Fibroblast of the conjunctiva (primary cell): Measurements from ENCODE around the gene ROR2.

ENCODE experiments used
- DNase-seq: peaks from one replicate; pipeline ENCODE4 v3.0.0-alpha.2; 2010; ENCODE audit warnings: low read depth

ROR2 gene

DNA sequence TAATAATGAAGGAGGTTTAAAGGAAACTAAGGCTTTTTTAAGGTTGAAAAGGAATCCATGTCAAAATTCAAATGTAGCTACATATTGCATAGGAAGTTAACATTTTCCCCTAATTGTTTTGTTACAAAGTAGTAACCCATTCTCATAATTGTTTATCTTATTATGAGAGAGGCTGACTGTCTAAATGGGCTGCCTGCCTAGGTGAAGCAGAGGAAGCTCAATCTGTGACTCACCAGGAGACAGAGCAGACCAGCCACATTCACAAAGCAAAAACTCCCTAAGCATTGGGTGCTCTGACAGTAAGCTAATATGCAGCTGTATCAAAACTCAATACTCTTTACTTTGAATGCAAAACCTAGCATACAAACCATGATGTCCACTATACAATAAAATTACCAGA is 208.5 kb downstream of the ROR2 start:
- DNase-seq: no peak

DNA sequence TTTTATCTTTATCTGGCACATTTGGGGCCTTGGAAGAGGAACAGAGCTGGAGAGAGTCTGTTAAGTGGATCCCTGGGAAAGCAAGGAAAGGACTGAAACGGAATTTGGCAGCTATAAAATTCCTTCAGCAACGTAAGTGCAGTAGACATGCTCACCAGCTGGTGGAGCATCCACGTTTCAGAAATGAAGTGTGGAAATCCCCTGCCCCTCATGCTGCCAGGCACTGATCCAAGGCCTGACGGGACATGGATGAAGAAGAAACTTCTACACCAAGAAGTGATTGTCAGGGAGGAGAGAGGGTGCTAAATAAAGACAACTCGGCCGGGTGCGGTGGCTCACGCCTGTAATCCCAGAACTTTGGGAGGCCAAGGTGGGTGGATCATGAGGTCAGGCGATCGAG is 209.3 kb downstream of the ROR2 start:
- DNase-seq: peak; percentile 52

DNA sequence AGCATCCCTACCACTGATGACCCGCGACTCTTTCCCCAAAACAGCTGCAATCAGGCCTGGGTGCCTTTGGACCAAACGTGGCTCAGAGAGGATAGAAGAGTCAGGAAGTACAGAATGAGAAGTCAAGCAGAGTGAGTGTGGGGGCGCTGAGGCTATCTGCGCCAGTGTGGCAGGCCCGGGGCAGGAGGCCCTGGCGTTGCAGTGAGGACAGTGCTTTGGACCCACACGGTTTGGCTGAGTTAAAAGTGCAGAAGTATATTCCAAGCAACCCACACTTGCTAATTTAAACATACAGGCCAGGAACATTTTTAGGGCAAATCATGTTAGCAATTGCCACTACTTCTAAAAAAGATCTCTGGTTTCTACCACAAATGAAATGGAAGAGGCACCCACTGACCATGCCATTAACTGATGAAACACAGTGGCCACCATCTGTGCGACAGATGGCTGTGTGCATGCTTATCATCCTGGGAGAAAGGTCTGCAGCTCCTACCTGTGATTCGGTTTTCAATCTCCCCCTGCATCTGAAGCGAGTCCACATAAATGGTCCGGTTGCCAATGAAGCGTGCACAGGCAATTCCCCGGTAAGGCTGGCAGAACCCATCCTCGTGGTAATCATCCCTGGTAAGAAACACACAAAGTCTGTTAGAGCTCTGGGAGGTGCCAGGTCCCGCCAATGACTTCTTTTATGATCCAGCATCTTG is 213.0 kb downstream of the ROR2 start:
- DNase-seq: no peak

DNA sequence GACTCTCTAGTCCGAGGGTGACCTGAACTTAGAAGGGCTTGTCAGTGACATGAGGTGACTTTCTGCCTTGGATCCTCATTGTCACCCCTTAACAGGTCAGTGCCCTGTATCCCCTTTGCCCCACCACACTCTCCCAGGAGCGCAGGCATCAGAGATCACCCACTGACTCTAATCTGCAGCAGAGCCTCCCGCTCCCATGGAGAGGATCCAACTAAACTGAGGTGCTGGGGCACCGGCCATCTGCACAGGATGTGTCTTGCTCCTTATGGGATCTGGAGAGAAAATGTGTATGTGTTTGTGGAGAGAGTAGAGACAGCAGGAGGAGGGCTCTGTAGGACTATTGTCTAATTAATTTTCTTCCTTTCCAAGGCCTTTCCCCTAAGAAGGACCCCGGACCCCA is 213.7 kb downstream of the ROR2 start:
- DNase-seq: no peak

DNA sequence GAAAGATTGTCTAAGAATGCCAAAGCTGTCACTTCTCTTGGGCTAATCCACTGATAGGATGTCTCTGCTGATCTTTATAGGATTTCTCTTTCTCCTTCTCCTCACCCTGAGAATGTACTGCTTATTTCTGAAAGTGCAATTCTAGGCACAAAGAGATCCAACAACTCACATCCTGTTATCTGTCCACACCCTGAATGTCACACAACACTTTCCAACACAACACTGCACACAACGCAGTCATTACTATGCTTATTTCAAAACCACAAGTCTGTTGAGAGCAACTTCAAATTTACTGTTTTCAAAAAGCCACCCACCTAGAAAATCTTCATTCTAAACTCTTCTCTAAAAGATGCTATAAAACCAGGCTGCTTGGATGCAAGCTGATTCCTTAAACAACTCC is 215.0 kb downstream of the ROR2 start:
- no peak for DNase-seq

DNA sequence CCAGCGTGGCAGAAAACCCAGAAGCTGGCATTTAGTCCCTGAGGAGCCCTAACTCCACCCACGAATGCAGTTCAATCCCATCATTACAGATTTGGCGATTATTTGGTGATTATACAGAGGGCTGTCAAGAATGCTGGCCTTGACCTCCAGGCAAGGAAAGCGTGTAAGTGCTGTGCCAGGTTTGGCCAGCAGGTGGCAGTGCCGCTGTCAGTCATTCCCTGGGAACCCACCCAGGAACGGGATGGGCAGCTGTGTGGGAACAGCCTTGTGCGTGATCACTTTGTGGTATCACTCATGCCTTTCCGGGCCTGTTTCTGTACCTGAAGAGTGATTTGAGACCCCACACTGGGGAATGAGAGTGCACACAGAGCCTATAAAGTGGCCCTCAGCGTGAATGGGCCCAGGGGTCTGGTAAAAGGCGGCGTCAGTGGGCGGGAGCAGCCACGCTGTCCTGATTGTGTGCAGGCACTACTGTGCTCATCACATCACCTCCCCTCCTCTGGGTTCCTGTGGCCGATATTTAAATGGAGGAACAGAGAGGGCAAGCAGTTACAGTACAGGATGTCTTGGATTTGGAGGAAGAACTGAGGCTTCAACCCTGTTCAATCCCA is 215.6 kb downstream of the ROR2 start:
- peak; percentile 47 for DNase-seq

DNA sequence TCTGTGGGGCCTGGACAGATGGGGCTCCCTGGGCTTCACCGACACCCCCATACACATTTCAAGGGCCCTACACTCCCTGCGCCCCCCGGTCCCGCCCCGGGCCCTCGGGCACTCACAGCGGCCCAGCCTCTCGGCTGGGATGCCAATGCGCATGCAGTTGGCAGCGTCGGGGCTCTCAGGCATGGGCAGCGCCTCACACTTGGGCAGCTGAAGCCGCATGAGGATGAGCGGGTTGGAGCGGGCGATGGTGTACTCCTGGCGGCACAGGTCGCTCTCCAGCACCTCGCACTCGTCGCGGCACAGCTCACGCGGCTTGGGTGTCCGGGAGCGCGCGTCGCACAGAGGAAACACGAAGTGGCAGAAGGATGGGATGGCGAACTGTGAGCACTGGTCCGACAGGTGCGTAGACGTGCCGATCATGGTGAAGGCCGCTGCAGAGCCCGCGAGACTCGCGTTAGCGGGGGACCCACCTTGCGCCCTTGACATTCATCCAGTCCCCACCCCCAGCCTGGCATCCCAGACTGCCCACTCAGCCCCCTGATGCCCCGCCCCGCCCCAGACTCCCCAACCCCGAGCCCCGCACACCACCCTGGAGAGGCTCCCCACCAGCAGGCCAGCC is 216.9 kb downstream of the ROR2 start:
- no peak for DNase-seq

DNA sequence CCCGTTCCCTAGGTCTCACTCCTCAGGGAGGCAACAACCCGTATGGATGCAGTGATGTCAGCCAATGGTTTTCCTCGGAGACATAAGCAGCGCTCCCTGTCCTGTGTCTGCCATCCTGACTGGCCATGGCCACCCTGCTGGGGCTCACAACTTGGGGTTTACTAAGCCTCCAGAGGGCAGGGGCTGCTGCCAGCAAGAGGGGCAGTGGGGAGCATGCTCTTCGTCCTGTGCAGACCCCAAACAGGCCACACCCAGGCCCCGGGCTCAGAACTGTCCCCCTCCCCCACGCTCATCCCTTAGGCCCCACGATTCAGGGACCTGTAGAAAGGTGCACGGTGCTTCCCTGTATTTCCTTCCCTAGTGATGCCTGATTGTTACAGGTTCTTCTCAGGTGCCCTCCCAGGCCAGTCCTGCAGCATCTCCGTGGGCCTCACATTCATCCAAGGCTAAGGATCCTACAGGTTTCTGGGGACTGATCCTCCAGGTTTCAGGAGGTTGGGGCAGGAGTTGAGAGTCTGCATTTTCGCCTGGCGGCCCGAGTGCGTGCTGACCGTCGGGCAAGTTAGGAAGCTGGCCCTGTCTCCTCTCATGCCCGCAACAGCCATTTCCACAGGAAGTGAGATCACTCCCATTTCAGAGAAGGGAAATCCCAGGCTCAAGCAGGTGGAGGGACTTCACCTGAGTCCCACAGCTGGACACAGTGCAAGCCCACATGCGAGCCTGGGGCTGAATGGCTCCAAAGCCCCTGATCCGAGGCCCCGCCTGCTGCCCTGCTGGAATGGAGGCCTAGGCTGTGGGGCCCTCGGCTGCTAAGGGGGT is 217.6 kb downstream of the ROR2 start:
- DNase-seq: no peak

DNA sequence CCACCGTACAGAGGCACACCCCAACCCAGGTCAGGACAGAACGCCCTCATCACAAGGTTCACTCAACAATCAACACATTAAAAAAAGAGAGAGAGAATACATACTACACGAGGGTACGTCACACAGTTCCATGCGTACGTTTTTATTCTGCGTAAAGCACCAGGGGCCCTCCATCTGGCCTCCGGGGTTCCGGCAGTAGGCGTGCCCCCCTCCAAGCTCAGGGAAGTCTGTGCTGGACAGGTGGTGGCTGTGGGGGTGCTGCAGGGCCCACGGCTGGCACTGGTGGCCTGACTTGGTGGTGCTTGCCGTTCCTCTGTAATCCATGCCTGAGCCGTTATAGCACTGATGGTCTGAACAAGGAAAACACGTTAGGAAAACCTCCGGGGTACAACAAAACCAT is 219.2 kb downstream of the ROR2 start:
- DNase-seq: no peak

DNA sequence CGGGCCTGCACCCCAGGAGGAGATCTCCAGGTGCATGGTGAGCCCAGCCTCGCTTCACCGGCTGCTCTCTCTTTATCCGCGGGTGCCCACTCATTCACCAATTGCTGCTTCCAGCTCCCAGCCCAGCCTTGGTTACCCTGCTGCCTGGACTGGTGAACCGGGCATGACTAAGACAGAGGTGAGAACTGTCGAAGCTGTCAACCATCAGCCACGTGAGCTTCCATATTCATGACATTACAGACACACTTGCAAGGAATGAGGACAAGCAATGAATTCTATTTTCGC is 220.5 kb downstream of the ROR2 start:
- no peak for DNase-seq

DNA sequence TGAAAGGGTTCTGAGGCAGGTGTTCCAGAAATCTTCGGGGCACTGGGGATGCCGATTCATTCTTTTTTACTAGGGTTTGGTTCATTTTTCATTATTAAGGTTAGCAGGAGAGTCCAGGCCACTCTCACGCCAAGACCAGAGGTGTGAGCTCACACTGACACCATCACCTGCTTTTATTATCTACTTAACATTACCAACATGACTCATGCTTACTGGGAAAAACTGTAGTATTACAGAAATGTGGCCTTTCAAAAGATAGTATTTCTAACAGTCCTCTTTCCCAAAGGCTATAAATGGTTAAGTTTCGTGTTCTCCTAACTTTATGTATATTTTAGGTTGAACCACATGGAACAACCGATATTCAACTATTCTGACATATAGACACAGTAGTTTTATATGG is 222.1 kb downstream of the ROR2 start:
- DNase-seq: no peak

DNA sequence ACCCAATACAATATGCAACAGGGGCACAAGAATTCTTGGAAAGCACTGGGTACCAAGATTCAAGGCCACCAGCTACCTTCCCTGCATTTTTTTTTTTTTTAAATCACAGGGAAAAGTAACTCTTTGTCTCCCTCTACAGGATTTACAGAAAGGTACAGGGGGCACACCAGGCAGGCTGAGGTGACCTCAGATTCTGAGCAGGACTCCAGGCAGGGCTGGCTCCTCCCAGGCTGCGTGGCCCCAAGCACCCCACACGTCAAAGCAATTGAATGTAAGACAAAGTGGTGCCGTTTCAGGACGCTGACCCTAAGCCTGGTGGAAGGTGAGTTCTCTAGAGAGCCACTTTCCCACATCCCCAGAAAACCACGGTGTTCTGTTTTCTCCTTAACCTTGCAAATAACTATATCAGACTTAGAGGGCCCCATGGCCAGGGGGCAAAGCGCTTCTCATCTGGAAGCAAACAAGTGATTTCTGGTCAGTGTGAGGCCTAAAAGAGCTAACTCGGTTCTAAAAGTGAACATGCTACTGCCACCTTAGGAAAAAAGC is 222.6 kb downstream of the ROR2 start:
- no peak for DNase-seq

DNA sequence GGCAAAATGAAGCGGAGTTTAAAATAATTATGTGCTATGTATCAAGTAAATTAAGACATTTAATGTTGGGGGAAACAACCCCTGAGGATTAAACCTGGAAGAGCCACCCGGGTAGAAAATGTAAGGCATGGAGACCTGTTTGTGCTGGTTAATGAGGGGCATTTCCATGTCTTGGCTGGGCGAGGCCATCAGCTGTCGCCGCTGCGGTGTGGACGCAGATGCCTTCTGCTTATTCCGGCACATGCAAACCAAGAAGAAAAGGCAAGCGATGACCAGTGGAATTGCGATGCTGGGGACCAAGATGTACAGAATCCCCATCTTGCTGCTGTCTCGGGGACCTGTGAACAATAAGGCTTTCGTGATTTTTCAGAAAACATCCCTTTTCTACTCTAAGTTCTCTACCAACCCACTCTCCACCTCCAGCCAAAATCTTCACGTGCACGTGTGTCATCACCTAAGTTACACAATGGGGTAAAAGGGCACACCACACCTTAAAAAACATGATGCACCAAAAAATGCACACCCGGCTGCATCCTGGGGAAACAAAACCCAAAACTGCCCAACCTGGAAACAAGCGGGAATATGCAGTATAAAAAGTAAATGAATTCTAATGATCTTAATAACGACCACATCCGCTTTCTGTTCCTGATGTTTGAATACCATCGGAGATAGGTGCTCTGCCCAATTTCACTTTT is 223.5 kb downstream of the ROR2 start:
- no peak for DNase-seq

DNA sequence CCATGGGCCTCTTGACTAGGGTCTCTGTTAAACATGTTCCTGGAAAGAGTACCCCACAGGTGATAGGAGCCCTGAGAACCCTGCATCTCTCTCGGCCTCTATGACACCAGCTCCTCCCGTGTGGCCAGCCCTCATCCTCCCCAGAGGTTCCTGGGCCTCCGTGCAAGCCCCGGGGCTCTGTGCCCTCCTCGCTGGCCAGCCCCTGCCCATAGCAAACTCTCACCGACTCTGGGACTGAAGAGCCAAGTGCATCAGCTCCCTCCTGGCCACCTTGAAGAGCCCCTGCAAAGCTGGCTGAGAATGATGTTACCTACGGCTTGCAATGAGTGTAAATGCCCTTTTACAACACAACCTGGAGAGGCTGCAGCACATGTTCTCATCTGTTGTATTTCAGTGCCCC is 224.4 kb downstream of the ROR2 start:
- DNase-seq: no peak

DNA sequence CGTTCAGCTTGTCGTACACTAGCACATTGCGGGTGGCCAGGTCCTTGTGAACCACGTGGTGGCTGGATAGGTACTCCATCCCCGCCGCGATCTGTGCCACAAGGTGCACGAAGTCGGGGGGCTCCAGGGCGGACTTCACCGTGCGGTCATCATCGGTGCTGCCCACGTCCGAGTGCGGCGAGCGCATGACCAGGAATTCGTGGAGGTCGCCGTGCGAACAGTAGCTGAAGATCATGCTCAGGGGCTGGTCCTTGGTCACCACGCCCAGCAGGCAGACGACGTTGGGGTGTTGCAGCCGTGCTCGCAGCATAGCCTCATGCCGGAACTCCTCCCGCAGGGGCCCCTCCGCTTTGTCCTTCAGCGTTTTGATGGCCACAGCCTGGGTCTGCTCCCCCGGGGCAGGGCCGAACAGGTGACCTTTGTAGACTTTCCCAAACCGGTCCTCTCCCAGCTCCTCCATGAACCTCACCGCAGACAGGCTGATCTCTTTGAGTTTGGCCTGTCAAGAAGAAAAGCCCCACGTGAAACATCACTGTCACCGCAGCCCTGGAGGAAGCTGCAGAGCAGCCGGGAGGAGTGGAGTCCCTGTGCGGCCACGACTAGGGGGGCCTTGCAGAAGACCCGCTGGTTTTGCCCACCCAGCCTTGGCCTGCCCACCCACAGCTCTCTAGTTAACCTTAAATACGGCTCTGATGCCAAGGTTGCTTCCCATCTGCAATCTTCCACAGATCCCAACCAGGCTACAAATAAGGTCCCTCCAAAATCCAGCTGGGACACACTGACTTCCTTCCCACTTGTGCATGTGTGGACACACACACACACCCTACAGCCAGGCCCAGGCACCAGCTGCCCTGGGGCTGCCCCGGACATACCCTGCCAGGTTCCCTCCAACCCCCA is 225.2 kb downstream of the ROR2 start:
- no peak for DNase-seq

DNA sequence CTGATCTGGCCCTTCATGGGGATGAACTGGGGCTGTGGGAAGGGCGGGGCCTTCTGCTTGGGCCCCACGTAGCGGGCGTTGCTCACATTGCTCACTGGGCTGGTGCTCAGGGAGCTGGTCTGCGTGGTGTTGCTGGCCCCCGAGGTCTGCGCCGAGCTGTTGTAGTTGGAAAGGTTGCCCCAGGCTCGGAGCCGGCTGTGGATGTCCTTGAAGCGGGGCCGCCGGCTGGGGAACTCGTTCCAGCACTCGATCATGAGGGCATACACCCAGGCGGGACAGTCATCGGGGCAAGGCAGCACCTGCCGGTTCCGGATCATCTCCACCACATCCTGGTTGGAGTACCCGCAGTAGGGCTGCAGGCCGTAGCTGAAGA is 226.0 kb downstream of the ROR2 start:
- no peak for DNase-seq

DNA sequence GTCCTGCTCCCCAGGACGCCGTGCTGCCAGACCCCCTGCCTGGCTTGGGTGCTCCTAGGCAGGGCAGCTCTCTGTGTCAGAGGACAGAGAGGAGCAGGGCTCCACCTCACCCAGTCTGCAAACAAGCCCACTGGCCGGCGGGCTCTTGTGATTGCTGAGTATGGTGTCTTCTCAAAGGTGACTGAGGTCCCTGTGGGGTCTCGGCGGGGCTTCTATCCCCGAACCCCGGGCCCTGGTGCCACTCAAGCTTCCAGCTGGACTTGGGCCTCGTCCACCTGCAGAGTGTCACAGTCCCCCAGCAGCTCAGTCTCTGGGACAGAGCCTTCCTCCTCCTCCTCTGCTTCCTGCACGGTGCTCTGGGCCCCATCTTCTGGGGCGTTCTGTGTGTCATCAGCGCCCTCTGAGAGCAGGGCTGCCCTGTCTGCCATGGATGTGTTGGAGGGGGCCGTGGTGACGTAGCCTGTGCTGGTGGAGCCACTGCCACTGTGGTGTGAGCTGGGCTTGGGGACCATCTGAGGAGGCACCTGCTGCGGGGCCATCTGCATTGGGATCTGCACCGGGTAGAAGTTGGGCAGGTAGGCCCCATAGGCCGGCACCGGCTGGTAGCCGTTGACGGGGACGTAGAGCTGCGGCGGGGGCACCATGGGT is 226.5 kb downstream of the ROR2 start:
- no peak for DNase-seq

DNA sequence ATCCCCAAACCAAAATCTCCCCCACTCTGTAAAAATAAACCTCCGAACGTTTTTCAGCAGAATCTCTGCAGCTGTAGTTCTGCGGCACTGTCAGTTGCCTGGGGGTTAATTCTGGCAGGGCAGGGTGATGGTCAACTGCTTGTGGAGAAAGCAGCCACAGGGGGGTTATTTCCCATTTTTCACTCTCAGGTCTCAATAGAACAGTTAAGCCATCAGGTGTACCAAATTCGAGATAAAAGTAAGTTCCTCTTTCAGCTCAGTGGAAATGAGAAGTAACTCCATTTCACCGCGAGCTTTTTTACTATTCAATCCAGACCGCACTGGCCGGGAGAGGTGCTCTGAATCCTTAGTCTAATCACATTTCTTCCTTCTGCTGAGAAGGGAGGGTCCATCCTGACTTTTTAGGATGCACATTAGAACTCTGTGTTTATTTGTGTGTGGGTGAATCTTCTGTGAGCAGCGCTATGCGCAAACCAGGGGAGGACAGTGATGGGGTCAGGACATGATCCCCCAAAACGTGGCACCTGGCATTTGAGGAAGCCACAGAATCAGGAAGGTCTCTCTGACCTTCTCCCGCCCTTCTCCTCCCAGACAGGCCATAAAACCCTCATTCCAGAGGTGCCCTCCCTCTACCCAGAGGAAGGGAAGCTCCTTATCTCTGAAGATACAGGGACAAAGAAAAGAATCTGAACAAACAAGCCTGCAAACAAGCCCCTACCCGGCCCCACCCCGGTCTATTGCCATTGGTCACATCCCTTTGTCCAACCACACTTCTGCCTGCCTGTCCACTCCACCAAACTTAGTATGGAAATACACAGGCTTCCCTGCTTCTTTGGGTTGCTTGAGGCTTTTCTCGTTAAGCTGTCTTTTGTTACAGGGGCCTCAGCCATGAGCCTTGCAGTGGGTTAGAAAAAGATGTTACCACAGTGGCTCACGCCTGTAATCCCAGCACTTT is 229.0 kb downstream of the ROR2 start:
- no peak for DNase-seq

DNA sequence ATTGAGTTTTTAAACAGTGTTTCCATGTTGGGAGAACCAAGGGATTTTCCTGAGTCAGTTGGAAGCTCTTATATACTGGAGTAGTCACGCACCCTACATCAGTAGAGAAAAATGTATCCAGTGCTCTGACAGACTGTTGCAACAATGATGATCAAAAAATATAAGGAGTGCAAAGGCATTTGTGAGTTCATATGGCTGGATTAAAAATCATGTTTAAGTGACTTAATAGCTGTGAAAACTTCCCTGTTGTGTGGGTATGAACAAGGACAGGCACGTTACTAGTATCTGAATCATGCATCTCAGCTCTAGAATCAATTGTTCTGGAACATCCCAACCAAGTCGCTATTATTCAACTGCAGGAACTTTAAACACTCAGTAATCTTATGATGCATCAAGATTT is 229.7 kb downstream of the ROR2 start:
- no peak for DNase-seq

DNA sequence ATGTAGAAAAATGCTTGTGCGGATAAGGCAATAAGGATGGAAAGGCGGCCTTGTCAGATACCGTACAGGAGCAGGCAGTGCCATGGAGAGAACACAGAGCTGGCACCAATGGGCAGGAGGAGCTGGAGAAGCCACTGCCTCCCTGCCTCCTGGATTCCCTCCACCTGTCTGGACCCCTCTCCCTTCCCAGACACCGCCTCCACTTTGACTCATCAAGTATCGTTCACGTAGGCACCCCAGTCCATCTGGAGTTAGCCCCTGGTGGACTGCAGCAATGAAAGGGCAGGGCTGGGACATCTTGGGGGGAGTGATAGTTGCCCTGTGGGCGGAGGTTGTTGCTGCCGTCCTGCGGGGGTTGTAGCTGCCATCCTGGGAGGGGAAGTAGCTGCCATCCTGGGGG is 232.0 kb downstream of the ROR2 start:
- no peak for DNase-seq
